Parathyroid adenoma (tissue), 2 donors: ENCODE measurements around the gene RNF138.

Experiments used
- H2AFZ ChIP-seq: fragments of 300-600 bp; sonication (generic); one replicate; pipeline ENCODE4 v1.7.0; 2017; ENCODE audit warnings: antibody characterized with exemption, mild to moderate bottlenecking
- H3K27ac ChIP-seq: fragments of 300-600 bp; sonication (generic); one replicate; pipeline ENCODE4 v1.7.0; 2017
- H3K27me3 ChIP-seq: fragments of 300-600 bp; sonication (generic); one replicate; pipeline ENCODE4 v1.7.0; 2017; ENCODE audit warnings: low read length; ENCODE audit not compliant: control insufficient read depth, insufficient read depth
- H3K36me3 ChIP-seq: fragments of 300-600 bp; sonication (generic); one replicate; pipeline ENCODE4 v1.7.0; 2017; ENCODE audit warnings: low read length; ENCODE audit not compliant: control insufficient read depth, insufficient read depth
- H3K4me1 ChIP-seq: fragments of 300-600 bp; sonication (generic); one replicate; pipeline ENCODE4 v1.7.0; 2017; ENCODE audit warnings: control low read depth
- H3K4me2 ChIP-seq: fragments of 300-600 bp; sonication (generic); one replicate; pipeline ENCODE4 v1.7.0; 2017; ENCODE audit warnings: low read length
- H3K4me3 ChIP-seq: fragments of 300-600 bp; sonication (generic); one replicate; pipeline ENCODE4 v1.7.0; 2017; ENCODE audit warnings: low read depth, low read length
- H3K79me2 ChIP-seq: fragments of 300-600 bp; sonication (generic); one replicate; pipeline ENCODE4 v1.7.0; 2017; ENCODE audit warnings: control low read depth
- H3K9ac ChIP-seq: fragments of 300-600 bp; sonication (generic); one replicate; pipeline ENCODE4 v1.7.0; 2017; ENCODE audit warnings: mild to moderate bottlenecking
- H3K9me3 ChIP-seq: fragments of 300-600 bp; sonication (generic); one replicate; pipeline ENCODE4 v1.7.0; 2017; ENCODE audit warnings: low read length; ENCODE audit not compliant: control insufficient read depth
- TF ChIP-seq, protein P1 (sequence below): fragments of 300-600 bp; sonication (generic); IDR thresholded peaks from one replicate; pipeline ENCODE4 v1.7.0; 2017; ENCODE audit warnings: antibody characterized with exemption, mild to moderate bottlenecking
- donor health status: primary hyperparathyroidism.

Gene RNF138, protein sequence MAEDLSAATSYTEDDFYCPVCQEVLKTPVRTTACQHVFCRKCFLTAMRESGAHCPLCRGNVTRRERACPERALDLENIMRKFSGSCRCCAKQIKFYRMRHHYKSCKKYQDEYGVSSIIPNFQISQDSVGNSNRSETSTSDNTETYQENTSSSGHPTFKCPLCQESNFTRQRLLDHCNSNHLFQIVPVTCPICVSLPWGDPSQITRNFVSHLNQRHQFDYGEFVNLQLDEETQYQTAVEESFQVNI

DNA sequence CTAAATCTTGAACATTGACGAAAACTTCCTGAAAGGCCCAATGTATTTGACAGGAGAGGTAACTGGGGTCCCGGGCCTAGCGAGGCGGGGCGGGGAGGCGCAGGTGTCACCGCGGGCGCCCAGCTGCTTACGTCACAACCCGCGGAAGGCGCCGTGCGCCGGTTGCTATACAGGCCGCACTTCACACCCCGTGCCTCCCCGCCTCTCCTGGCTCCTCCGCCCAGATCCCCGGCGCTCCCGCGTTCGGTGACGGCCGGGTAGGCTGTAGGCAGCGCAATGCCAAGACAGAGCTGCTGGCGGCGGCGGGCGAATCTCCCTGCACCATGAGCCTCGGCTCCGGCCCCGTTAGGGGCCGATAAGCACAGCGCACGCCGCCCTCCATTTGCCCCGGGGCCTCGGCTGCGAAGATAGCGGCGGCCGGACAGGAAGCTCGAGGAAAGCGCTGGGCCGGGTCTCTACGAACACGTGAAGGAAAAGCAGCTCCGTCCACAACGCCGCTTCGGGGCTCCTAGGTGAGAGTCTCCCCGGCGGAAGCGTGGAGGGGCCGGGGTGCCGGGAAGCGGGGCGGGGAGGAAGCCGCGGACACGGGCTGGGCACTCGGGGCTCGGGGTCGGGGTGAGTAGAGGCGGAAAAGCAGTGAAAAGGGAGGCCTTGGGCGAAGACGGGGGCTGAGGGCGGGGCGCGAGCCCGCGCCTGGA, at the start of gene RNF138:
Gene RNF138, plus strand, starts transcription at position 151 of the 698 bp plus-strand sequence. CDS start 903 bp downstream, outside the sequence.
- peak within 1 kb of the TSS; percentile 89 for H3K4me3 ChIP-seq
- peak within 1 kb of the TSS; percentile 99 for H3K27ac ChIP-seq
- peak within 1 kb of the TSS; percentile 99 for H3K9ac ChIP-seq
- no peaks in the 10 kb centered on the region for H3K27me3 ChIP-seq
- H3K4me2 ChIP-seq, result peak within 1 kb of the TSS; percentile 97
- TF ChIP-seq, protein P1, sequence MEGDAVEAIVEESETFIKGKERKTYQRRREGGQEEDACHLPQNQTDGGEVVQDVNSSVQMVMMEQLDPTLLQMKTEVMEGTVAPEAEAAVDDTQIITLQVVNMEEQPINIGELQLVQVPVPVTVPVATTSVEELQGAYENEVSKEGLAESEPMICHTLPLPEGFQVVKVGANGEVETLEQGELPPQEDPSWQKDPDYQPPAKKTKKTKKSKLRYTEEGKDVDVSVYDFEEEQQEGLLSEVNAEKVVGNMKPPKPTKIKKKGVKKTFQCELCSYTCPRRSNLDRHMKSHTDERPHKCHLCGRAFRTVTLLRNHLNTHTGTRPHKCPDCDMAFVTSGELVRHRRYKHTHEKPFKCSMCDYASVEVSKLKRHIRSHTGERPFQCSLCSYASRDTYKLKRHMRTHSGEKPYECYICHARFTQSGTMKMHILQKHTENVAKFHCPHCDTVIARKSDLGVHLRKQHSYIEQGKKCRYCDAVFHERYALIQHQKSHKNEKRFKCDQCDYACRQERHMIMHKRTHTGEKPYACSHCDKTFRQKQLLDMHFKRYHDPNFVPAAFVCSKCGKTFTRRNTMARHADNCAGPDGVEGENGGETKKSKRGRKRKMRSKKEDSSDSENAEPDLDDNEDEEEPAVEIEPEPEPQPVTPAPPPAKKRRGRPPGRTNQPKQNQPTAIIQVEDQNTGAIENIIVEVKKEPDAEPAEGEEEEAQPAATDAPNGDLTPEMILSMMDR, result peak; percentile 10
- peak within 1 kb of the TSS; percentile 100 for H2AFZ ChIP-seq
- no peaks in the 10 kb centered on the region for H3K36me3 ChIP-seq
- no peaks in the 10 kb centered on the region for H3K9me3 ChIP-seq
- peaks cover 10% of the 10 kb centered on the region for H3K4me1 ChIP-seq
- peaks cover 28% of the 10 kb centered on the region for H3K79me2 ChIP-seq

DNA sequence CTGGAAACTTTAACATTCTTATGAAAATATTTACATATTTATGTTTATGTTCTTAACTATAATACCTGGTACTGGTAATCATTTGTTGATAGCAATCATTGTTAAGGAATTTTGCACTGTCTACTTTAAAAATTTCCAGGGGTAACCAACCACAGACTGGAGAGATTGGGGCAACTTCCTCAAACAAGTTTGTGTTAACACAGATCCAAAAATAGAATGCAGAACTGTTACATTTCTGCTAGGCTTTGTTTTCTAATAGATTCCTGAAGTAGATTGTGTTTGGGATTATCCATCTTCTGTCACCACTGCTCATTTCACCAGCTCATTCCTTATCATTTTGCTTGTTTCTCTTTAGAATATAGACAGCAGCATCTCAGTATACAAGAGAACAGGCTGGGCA, 49.3 kb upstream of the RNF138 start:
- Histone ChIP-seq H3K27ac (no peak overlapping the region), H3K36me3 (no peaks in the 10 kb centered on the region)

DNA sequence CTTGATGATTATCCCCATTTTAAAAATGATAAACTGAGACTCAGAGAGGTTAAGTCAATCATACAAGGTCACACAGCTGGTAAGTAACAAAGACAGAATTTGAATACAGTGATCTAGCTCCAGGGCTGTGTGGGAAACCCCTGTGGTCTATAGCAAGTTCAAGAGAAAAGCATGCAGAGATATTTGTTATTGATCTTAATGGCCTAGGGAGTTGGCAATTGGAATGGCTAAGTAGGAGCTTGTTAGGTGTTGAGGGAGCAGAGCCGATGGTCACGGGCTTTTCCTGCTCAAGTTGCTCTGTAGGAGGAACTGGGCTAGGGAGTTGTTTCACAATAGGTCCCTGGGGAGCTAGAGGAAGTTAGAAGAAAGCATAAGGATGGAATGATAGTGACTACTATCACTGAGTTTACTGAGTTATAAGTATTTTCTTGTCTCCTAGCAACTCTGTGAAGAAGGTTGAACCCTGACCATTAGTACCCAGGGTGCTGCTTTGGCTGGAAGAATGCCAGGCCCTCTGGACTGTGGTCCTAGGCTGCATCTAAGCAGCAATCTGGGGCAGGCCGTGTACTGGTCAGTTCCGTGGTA, 43.1 kb upstream of the RNF138 start:
- Histone ChIP-seq H2AFZ (no peak overlapping the region), H3K4me3 (no peak overlapping the region), H3K27me3 (no peaks in the 10 kb centered on the region), H3K27ac (peak overlapping the region; percentile 3), H3K4me1 (peaks cover 3% of the 10 kb centered on the region), H3K4me2 (no peak overlapping the region), H3K36me3 (no peaks in the 10 kb centered on the region), H3K9ac (no peak overlapping the region), H3K9me3 (no peaks in the 10 kb centered on the region), H3K79me2 (no peaks in the 10 kb centered on the region)
- TF ChIP-seq, protein P1, result no peak

More for the DNA sequence above, 49.3 kb upstream of the RNF138 start:
- Histone ChIP-seq H3K4me1 (no peaks in the 10 kb centered on the region), H3K4me2 (no peak overlapping the region), H3K9me3 (no peaks in the 10 kb centered on the region), H2AFZ (no peak overlapping the region), H3K79me2 (no peaks in the 10 kb centered on the region), H3K4me3 (no peak overlapping the region), H3K9ac (no peak overlapping the region), H3K27me3 (no peaks in the 10 kb centered on the region)
- TF ChIP-seq, protein P1, result no peak

DNA sequence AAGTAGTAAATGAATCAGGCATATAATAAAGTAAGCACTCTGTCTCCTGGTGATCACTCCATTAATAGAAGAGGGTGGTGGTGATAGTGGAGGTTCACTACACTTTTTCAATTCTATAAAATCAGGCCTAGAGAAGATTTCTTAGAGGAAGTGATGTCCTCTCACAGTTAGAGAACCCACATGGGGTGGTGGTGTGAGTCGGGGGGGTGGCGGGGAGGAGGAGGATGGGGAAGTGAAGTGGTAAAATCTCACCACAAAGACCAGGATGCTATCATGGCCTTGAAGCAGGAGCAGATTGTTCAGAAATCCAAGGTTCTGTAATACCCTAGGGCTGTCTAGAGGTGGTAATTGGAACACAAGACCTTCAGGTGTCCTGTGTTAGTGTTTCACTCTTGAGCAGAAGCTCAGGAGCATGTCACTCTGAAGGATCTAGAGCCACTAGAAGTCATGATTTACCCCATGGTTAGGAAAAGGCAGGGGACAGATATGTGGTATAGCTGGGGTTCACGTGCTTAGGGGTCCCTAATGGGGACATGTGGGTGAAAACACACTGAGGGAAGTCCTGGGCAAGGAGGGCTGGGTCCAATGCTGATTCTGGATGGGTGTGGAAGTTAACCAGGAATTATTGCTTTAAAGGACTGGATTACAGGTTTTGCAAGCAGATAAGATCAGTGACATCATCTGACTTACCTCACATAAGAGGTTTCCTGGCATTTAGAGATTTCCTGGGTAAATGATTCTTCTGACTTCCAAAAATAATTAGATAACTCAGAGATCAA, 42.1 kb upstream of the RNF138 start:
- Histone ChIP-seq H3K27me3 (no peaks in the 10 kb centered on the region), H3K36me3 (no peaks in the 10 kb centered on the region), H3K9me3 (no peaks in the 10 kb centered on the region), H3K79me2 (no peaks in the 10 kb centered on the region), H3K4me3 (no peak overlapping the region), H3K9ac (no peak overlapping the region), H3K4me1 (peaks cover 3% of the 10 kb centered on the region), H2AFZ (no peak overlapping the region), H3K27ac (peak overlapping the region; percentile 3), H3K4me2 (no peak overlapping the region)
- TF ChIP-seq, protein P1, result no peak
